ENCODE data around the gene RPS6KC1.
A peak's percentile ranks its signal among the peaks of the same experiment; 100 is the strongest.
"Not testable (repeated sequence)": the region's sequence is repeated elsewhere in the genome, so short reads cannot be mapped to it uniquely, and the experiment has no call there.

Gene RPS6KC1

DNA sequence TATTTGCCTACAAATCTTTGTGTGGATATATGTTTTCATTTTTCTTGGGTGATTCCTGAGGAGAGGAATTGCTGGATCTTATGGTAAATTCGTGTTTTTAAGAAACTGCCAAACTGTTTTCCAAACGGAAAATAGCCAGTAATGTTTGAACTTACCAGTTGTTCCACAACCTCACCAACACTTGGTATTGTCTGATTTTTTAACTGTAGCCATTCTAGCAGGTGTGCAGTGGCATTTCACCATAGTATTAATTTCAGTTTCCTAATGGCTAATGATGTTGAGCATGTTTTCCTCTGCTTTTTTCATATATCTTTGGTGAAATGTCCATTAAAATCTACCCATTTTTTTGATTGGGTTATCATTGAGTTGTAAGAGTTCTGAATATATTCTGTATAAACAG lies 56.6 kb downstream of the RPS6KC1 start:
- DNase-seq, result no peak

DNA sequence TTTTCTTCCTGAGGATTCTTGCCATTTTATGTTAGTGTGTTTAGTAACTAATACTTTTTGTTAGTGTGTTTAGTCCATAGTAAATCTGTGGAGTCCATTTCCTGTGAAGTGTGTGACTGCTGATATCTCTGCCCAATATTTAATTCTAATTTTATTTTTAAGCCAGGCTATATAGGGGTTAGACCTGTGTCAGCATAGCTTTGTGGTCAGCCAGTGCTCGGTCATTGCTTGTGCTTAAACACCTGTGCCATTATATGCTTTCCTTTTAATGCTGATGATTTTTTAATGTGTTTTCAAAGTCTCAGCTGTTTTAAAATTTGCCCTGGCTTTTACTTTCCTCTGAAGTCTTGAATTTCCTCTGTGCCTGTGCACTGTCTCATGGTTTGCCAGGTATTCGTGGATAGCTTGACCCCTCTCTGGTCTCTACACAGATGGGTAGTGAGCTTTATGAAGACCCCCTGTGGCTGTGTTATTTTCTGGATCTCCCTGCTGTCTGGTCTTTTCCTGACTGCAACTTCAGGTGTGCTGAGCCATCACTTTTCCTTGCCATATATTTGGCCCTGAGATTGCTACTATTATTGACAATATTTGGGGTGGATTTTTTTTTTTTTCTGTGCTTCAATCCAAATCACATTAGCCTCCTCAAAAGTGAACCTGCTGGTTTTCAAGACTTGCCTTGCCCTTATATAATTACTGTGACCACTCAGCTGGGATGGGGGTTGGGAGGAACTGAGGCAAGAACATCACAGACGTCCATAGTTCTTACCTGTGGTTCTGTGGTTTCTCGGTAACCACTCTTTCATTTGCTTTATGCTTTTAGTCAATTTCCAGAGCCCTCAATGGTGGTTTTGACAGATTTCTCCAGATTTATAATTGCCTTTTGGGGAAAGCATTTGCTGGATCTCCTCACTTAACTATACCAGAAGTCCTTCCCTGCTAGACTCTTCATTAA lies 59.6 kb downstream of the RPS6KC1 start:
- DNase-seq, result peak; percentile 15

DNA sequence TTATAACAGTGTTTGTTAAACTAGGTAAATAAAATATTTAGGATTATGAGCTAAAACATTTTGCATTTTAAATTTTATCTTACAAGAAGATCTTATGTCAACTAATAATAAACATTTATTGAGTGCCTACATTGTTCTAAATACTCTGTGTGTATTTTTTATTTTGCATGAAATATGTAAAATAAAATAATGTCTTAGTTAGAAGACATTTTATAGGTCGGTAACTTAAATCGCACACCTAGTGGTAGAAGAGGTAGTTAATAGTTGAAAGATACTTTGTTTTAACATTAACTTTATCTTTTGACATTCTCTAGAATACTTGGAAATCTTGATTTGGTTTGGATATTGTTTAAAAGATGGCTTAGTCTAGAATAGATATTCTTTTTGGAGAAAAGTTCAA lies 60.5 kb downstream of the RPS6KC1 start:
- no peak for DNase-seq

DNA sequence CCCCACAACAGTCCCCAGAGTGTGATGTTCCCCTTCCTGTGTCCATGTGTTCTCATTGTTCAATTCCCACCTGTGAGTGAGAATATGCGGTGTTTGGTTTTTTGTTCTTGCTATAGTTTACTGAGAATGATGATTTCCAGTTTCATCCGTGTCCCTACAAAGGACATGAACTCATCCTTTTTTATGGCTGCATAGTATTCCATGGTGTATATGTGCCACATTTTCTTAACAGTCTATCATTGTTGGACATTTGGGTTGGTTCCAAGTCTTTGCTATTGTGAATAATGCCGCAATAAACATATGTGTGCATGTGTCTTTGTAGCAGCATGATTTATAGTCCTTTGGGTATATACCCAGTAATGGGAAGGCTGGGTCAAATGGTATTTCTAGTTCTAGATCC lies 61.7 kb downstream of the RPS6KC1 start:
- not testable (repeated sequence) for DNase-seq

DNA sequence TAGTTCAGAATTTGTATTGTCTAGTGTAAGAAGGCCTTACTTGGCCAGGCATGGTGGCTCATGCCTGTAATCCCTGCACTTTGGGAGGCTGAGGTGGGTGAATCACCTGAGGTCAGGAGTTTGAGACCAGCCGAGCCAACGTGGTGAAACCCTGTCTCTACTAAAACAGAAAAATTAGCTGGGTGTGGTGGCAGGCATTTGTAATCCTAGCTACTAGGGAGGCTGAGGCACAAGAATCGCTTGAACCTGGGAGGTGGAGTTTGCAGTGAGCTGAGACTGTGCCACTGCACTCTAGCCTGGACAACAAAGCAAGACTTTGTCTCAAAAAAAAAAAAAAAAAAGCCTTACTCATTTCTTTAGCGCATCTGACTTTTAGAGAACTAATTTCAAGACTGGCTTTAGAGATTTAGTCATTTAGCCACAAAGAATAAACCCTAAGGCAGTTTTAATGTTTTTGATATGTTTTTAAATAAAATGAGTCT lies 66.7 kb downstream of the RPS6KC1 start:
- DNase-seq, result peak; percentile 32

DNA sequence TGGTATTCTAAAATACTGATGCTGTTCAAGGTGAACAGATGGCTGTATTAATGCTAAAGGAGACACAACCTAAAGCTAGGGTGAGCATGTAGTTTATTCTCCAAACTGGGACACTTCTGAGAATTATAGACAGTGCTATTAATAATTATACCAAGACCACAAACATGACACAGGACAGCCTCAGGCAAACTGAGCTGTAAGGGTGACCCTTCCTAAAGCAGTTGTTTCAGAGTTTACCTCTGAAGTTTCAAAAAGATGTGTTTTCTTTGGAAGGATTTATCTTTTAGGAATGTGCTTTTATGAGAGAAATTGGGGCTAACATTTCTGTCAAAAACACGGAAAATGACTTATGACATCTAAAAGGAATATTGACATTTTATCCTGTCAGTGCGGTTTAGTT lies 68.8 kb downstream of the RPS6KC1 start:
- no peak for DNase-seq

DNA sequence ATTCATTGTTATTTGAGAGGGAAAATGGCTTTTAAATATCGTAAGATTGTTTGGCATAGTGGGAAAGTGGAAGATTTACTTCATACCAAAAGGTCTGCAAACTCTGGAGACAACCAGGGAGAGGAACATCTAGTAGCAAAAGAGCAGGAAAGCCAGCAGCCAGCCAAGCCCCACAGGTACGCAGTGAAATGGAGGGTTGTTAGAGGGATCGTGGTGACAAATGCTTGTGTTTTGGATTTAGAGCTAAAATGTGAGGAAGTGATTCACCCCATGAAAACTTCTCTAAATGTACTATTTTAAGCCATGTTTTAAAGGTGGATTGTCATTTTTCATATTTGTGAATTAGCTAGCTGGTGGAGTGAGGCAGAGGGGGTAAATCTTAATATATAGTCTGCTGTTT lies 69.3 kb downstream of the RPS6KC1 start:
- DNase-seq, result no peak

DNA sequence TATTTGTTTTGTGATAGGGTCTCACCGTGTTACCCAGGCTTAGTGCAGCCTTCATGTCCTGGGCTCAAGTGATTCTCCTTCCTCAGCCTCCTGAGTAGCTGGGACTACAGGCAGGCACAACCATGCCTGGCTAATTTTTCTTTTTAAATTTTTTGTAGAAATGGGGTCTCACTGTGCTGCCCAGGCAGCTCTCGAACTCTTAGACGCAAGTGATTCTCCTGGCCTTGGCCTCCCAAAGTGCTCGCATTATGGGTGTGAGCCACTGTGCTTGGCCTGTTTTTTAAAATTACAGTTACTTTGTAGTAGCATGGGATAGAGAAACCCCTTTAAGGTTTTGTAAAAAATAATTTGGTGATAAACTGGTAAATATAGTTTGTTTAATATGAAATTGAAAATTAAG lies 69.9 kb downstream of the RPS6KC1 start:
- no peak for DNase-seq

DNA sequence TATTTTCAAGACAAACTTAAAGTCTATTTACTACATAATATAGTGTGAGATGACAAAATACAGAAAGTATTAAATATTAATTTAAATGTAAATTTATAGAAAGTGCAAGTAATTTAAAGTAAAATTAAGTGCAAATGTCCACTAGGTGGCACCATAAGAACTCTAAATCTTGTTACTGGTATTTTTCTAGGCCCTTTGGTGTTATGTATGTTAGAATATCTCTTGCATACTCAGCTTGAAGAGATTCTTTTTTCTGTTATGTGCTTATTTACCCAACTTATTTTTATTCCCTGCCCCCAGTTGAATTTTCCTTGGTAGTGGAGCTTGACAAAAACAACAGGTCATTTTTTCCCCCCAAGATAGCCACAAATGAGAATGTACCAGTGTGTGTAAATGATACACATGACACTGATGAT lies 71.5 kb downstream of the RPS6KC1 start:
- peak; percentile 36 for DNase-seq

DNA sequence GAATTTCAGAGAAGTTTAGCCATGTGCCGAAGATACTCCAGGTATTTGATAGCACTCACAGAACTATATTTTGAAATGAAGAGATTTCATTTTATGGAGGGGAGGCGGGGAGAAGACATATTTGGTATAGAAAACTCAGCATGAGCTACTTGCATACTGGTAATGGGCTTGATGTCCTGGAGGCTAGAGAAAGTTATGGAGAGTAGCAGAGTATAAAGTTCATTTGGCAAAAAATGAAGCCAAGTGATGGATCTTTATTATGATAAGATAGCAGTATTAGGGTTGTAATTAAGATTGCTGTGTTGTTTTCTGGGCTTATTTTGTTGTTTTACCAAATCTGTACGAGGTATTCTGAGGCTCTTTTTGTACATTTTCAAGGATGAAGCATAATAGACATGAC lies 72.0 kb downstream of the RPS6KC1 start:
- DNase-seq, result no peak

DNA sequence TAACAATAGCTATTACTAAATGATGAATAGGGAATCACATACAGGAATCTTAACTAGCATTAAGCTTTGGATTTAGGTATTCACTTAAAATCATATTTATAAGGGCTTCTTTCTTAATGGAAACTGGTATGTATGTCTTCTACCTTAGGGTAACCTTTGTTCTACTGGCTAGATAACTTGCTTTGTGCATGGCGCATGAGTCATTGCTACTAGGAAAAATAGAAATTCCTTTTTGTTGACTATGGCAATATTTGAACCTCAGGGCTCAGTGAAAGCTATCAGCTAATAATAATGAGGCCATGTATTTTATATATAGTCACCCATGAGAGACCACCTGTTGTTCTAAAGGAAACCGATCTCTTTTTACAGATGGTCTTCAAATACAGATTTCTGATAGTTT lies 72.5 kb downstream of the RPS6KC1 start:
- DNase-seq, result no peak

DNA sequence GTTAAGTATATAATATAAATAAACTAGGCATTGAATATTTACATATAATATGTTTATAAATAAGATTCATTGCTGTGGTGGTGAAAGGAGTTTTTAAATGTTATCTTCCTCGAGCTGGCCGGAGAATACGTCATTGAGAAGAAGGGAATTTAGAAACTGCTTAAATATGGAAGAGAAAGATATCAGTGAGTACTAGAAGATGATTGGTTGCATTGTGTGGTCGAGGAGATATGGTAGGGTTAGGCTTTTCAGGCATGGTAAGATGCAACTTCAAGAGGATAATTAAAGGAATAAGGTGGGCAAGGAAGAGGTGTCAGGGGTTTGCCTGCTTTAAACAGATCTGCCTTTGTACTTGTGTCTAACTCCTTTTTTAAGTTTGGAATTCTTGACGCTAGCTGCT lies 73.5 kb downstream of the RPS6KC1 start:
- no peak for DNase-seq

DNA sequence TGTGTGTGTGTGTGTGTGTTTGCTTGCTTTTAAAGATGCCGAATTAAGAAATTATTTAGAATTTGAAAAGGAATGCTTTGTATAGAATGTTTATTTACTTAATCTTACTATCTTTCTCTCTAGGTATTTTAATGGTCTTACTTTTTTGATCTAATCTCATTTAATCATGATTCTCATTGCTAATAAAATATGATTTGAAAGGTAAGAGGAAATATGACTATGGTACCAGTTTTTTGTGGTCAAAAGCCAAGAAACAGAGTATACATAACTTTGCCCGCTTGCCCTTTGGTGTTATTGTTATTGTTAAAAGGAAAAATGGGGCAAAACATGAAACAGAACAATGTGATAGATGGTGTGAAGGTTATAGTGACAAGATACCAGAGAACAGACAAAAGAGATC lies 74.6 kb downstream of the RPS6KC1 start:
- no peak for DNase-seq

DNA sequence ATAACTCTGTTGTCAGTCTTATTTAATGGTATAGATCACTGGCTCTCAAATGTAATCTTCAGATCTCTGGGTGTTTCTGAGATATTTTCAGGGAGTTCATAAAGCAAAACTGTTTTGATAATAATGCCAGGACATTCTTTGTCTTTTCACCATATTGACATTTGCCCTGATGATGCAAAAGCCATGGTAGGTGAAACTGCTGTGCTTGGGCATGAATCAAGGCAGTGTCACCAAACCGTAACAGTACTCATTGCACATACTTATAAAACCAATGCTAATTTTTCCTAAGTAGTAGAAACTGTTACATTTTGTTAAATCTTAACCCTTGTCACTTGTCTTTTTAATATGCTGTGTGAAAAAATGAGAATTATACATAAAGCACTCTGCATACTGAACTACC lies 76.0 kb downstream of the RPS6KC1 start:
- no peak for DNase-seq

DNA sequence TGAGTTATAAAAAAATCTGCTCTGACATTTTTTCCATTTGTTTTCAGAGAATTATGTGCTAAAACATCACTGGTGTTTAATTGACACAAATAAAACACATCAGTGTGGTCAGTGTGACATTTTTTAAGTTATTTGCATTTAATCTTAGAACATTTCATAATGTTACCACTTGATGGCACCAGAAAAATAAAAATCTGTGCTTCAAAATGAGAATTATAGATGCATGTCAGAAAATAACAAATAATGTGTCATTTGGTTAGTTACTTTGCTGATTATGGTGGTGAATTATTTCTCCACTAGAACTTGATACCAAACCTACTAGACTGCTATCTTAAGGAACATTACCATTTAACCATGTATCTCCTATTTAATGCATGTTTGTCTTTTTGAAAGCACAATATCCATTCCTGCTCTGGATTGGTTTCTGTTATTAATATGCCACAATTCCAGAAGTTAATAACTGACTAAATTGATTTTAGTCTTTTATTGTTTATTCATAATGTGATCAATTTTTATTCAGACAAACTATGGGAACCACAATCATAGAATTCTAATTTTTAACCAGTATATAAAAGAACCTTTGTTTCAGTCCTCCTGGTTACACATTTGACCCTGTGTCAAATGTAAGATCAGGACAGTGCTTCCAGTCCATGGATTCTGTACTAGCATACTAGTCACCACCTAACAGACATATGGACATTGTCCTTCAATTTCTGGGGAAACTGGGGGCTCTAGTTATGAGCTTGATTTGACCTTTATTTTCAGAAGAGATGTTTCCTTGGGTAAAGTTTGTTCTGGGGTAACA lies 81.0 kb downstream of the RPS6KC1 start:
- DNase-seq, result no peak

DNA sequence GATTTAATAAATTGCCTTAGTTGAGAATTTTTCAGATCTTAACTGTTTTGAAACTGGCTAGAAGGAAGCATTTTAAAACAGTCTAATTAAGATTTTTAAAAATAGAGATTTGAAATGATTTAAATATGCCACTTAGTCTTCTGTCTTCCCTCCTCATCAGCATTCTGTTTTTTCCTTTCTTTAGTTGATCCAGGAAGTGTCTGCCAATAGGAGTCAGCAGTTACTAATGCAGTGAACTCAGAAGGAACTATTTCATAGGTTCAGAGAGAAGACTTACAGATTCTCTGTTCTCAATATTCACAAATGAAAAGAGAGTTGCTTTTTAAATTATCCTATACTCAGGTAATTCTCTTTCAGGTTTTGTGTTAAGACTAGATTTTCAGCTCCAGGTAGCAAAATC lies 84.5 kb downstream of the RPS6KC1 start:
- no peak for DNase-seq

DNA sequence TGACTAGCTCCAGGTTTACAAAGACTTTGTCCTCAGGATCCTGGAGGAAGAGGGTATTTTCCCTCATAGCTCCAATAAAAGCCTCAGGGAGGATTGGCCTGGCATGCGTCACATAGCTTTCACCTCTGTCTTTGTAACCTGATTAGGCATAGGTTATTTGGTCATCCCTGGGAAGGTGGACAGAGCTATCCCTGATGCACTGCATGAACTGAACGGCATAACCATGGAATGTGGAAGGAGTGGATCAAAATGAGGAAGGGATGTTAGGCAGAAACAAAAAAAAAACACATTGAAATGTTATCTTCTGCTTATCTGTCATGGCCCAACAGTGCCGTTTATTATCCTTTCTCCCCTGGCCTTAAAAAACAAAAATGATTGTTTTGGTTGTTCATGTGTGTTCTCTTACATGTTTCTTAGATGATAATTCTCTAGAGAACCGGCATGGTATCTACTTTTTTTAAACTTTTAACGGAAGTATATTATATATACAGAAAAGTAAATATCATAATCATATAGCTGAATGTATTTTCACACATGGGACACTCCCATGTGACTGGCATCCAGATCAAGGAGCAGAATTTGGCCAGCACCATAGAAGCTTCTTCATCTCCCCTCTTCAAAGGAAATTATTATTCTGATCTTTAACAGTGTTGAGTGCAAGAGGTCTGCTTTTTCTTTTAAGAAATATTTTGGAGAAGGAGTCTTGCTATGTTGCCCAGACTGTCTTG lies 85.3 kb downstream of the RPS6KC1 start:
- no peak for DNase-seq

DNA sequence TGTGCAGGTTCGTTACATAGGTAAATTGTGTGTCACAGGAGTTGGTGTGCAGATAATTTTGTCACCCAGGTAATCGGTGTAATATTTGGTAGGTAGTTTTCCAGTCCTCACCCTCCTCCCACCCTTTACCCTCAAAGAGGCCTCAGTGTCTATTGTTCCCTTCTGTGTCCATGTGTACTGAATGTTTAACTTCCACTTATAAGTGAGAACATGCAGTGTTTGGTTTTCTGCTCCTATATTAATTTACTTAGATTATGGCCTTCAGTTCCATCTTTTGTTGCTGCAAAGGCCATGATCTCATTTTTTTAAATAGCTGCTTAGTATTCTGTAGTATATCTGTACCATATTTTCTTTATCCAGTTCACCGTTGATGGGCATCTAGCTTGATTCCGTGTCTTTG lies 87.3 kb downstream of the RPS6KC1 start:
- no peak for DNase-seq

DNA sequence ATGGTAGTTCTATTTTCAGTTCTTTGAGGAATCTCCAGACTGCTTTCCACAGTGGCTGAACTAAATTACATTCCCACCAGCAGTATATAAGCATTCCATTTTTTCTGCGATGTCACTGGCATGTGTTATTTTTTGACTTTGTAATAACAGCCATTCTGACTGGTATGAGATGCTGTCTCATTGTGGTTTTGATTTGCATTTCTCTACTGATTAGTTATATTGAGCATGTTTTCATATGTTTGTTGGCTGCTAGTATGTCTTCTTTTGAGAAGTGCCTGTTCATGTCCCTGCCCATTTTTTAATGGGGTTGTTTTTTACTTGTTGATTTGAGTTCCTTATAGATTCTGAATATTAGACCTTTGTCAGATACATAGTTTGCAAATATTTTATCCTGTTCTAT lies 87.9 kb downstream of the RPS6KC1 start:
- DNase-seq, result no peak

DNA sequence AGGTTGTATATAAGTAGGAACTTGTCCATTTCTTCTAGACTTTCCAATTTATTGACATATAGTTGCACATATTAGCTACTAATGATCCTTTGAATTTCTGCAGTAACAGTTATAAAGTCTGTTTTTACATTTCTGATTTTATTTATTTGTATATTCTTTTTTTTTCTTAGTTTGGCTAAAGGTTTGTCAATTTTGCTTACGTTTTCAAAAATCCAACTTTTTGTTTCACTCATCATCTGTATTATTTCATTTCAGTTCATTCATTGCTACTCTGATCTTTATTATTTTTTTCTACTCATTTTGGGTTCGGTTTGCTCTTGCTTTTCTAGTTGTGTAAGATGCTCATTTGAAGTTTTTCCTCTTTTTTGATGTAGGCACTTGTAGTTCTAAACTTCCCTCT lies 97.9 kb downstream of the RPS6KC1 start:
- DNase-seq, result no peak

DNA sequence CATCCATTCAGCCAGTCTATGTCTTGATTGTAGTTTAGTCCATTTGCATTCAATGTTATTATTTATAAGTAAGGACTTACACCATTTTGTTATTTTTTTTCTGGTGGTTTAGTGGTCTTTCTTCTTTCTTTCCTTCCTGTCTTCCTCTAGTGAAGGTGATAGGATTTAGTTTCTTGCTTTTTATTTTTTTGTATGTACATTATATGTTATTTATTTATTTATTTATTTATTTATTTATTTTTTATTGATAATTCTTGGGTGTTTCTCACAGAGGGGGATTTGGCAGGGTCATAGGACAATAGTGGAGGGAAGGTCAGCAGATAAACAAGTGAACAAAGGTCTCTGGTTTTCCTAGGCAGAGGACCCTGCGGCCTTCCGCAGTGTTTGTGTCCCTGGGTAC lies 99.0 kb downstream of the RPS6KC1 start:
- not testable (repeated sequence) for DNase-seq

DNA sequence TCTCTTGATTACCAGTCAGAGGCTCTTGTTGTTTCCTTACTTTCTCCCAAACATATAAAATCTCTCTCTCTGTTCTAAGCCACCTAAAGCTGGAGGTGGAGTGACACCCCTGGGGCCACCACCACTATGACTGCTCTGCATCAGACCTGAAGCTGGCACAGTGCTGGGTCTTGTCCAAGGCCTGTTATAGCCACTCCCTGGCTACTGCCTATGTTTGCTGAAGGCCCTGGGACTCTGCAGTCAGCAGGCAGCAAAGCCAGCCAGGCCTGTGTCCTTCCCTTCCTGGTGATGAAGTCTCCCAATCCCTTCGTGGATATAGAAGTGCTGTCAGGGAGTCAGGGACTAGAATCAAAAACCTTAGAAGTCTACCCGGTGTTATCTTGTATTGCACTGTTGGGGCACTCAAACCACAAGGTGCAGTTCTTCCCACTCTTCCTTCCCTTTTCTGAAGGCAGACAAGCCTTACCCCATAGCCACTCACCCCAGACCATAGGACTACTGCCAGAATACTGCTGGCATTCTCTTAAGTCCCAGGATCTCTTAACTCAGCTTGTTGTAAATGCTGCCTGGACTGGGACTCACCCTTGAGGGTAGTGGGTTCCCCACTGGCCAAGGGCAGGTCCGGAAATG lies 103.1 kb downstream of the RPS6KC1 start:
- DNase-seq, result no peak

DNA sequence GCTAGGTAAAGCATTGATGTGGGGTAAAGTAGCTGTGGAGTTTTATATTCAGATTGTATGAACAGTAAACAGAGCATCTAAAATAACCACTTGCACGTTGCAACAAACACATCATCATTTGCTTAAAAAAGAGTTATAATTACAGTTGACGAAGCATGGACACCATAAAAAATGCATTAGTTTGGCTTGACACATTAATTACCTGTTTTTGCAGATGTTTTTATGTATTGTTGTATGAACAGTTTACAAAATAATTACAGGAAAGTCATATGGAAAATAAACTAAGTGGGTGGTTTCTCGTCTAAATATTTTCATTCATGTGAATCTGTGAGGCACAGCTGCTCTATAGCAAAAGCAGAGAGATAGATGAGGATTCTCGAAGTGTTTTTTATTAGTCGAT lies 108.3 kb downstream of the RPS6KC1 start:
- no peak for DNase-seq

Data from activated CD4-positive, alpha-beta T cell treated with anti-CD3 and anti-CD28 coated beads, Interleukin-10, Interleukin-2, amounts not matched to agents 100 ng/mL and 50 ng/mL, durations not matched to agents 16 hours and 8 hours (primary cell).